ENCODE measurements around the gene DCAF10.

Gene DCAF10

DNA sequence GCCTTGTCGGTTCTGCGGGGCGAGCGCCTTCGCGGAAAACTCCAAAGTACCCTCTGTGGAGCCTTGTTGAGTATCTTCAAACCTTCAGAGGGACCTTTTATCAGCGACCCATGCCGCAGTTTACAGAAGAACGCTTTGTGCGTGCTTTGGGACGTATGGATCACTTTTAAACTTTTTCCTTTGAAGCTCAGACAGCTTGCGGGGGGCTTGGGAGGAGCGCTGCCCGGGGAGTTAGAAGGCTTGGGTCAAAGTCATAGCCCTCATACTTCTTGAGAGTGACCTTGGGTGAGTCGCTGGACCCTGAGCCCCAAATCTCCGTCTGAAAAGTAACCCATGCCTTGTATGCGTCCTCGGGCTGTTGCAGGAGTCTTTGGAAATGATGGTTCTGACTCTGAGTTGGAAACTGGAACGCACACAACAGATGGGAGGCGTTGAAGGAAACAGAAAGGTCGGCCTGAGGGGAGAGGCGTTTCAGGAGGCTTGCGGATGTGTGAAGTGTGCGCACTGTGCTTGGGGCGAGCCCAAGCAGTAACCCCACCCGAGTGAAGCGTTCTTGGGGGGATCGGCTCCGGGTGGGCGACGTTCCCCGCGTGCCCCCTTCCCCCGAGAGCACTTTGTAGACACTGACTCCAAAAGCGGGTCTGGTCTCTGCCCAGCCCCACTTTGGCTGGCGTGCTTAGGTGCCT, 104.0 kb downstream of the DCAF10 start:
- ATAC-seq: no peak; the same call in 2 of the 3 replicates
- TF ChIP-seq ZNF8 (CRISPR knock-in tag; IDR thresholded peaks at IDR 0.05) (0 out of 2 replicates have a peak, but pooled peaks have one; percentile 4), RARB (CRISPR knock-in tag; IDR thresholded peaks at IDR 0.05) (no peak)
- TF ChIP-seq, protein P1, sequence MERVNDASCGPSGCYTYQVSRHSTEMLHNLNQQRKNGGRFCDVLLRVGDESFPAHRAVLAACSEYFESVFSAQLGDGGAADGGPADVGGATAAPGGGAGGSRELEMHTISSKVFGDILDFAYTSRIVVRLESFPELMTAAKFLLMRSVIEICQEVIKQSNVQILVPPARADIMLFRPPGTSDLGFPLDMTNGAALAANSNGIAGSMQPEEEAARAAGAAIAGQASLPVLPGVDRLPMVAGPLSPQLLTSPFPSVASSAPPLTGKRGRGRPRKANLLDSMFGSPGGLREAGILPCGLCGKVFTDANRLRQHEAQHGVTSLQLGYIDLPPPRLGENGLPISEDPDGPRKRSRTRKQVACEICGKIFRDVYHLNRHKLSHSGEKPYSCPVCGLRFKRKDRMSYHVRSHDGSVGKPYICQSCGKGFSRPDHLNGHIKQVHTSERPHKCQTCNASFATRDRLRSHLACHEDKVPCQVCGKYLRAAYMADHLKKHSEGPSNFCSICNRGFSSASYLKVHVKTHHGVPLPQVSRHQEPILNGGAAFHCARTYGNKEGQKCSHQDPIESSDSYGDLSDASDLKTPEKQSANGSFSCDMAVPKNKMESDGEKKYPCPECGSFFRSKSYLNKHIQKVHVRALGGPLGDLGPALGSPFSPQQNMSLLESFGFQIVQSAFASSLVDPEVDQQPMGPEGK (CRISPR knock-in tag; IDR thresholded peaks at IDR 0.05; ENCODE audit: borderline replicate concordance): peak; percentile 54; the same call in 1 of the 2 replicates

DNA sequence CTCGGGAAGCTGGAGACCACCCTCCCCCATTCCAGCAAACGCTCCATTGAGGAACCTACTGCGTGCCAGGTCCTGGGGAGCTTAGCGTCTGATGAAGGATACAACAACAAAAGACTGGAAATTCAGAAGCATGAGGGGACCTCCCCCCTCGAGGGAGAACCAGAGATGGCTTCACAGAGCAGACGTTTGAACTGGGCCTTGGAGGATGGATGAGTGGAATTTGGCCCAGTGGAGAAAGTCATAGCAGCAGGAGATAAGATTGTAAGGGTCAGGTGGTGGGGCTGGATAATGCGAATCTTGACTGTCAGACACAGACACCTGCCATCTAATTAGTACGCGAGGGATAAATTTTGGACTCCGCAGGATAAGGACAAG, 104.5 kb downstream of the DCAF10 start:
- TF ChIP-seq ZNF565 (CRISPR knock-in tag; conservative IDR thresholded peaks at IDR 0.05; ENCODE audit: low read depth): no peak
- TF ChIP-seq ISL1 (CRISPR knock-in tag; IDR thresholded peaks at IDR 0.05): no peak
- no peak for TF ChIP-seq ZFP3 (CRISPR knock-in tag; IDR thresholded peaks at IDR 0.05)
- TF ChIP-seq PPARA (CRISPR knock-in tag; IDR thresholded peaks at IDR 0.05; ENCODE audit: borderline replicate concordance): no peak
- TF ChIP-seq TOX (CRISPR knock-in tag; IDR thresholded peaks at IDR 0.05; ENCODE audit: borderline replicate concordance): no peak
- TF ChIP-seq, protein P1 (CRISPR knock-in tag; IDR thresholded peaks at IDR 0.05; ENCODE audit: borderline replicate concordance): no peak
- ATAC-seq: no peak

DNA sequence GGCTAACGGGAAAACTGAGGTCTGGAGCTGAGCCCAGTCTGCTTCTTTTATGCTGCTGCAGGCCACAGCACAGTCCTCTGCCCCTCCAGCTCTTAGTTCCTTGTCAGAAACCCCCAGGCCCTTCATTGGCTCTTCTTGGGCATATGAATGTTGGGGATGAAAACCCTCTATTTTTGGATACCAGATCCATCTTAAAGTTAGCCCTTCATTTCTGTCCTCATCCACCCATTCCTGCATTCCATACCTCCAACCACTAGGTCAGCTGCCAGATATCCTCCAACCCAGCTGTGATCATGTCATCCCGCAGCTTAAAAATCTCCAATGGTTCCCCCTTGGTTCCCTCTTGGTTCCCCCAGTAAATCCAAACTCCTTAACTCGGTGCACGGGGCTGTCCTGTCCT, 105.2 kb downstream of the DCAF10 start:
- no peak for ATAC-seq
- TF ChIP-seq, protein P2, sequence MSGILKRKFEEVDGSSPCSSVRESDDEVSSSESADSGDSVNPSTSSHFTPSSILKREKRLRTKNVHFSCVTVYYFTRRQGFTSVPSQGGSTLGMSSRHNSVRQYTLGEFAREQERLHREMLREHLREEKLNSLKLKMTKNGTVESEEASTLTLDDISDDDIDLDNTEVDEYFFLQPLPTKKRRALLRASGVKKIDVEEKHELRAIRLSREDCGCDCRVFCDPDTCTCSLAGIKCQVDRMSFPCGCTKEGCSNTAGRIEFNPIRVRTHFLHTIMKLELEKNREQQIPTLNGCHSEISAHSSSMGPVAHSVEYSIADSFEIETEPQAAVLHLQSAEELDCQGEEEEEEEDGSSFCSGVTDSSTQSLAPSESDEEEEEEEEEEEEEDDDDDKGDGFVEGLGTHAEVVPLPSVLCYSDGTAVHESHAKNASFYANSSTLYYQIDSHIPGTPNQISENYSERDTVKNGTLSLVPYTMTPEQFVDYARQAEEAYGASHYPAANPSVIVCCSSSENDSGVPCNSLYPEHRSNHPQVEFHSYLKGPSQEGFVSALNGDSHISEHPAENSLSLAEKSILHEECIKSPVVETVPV (CRISPR knock-in tag; IDR thresholded peaks at IDR 0.05): no peak
- TF ChIP-seq CSDC2 (CRISPR knock-in tag; IDR thresholded peaks at IDR 0.05): no peak
- TF ChIP-seq, protein P3, sequence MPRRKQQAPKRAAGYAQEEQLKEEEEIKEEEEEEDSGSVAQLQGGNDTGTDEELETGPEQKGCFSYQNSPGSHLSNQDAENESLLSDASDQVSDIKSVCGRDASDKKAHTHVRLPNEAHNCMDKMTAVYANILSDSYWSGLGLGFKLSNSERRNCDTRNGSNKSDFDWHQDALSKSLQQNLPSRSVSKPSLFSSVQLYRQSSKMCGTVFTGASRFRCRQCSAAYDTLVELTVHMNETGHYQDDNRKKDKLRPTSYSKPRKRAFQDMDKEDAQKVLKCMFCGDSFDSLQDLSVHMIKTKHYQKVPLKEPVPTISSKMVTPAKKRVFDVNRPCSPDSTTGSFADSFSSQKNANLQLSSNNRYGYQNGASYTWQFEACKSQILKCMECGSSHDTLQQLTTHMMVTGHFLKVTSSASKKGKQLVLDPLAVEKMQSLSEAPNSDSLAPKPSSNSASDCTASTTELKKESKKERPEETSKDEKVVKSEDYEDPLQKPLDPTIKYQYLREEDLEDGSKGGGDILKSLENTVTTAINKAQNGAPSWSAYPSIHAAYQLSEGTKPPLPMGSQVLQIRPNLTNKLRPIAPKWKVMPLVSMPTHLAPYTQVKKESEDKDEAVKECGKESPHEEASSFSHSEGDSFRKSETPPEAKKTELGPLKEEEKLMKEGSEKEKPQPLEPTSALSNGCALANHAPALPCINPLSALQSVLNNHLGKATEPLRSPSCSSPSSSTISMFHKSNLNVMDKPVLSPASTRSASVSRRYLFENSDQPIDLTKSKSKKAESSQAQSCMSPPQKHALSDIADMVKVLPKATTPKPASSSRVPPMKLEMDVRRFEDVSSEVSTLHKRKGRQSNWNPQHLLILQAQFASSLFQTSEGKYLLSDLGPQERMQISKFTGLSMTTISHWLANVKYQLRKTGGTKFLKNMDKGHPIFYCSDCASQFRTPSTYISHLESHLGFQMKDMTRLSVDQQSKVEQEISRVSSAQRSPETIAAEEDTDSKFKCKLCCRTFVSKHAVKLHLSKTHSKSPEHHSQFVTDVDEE (CRISPR knock-in tag; IDR thresholded peaks at IDR 0.05): no peak
- TF ChIP-seq ZFP3 (CRISPR knock-in tag; IDR thresholded peaks at IDR 0.05): no peak
- TF ChIP-seq OSR1 (CRISPR knock-in tag; IDR thresholded peaks at IDR 0.05): no peak
- TF ChIP-seq, protein P4, sequence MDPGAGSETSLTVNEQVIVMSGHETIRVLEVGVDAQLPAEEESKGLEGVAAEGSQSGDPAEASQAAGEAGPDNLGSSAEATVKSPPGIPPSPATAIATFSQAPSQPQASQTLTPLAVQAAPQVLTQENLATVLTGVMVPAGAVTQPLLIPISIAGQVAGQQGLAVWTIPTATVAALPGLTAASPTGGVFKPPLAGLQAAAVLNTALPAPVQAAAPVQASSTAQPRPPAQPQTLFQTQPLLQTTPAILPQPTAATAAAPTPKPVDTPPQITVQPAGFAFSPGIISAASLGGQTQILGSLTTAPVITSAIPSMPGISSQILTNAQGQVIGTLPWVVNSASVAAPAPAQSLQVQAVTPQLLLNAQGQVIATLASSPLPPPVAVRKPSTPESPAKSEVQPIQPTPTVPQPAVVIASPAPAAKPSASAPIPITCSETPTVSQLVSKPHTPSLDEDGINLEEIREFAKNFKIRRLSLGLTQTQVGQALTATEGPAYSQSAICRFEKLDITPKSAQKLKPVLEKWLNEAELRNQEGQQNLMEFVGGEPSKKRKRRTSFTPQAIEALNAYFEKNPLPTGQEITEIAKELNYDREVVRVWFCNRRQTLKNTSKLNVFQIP (CRISPR knock-in tag; IDR thresholded peaks at IDR 0.05; ENCODE audit: borderline replicate concordance, low read depth): no peak

DNA sequence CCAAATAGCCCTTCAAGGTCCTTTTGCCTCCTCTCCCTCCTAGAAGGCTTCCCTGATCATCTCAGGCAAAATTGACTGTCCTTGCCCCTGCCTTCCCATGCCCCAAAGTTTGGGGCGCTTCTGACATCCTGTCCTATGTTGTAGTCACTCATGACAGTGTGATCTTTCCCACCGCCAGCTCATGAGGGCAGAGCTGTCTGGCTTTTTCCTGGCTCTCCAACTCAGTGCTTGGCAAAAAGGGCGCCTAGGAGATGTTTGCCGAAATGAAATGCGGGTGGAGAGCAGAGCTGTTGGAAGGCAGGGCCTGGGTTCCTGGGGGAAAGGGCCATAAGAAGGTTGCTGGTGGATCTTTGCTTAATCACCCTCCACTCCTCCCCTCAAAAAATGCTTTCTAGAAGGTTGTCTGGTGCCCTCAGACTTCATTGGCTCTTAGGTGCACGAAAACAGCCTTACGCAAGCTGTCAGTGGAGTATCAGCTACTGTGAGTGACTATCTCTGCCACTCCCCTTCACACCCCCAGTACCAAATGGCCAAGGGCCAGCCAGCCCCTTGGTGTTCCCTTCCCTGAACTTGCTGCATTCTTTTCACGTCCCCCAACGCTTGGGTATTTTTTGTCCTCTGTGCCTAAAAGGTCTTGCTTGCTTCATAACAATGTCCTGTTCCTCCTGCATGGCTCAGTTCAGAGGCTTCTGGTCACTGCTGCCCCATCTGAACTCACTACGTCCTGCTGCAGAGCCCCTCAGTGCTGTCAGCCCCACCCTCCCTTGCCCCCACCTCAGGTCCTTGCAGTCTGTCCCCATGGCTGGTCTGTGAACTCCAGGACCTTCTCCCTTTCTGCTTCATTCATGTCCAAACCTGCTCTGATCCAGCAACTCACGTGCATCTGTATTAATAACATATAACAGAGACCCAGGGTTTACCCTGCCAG, 106.0 kb downstream of the DCAF10 start:
- ATAC-seq: no peak
- TF ChIP-seq ARNTL (CRISPR knock-in tag; IDR thresholded peaks at IDR 0.05; ENCODE audit: borderline replicate concordance, low read depth) (no peak), TCF4 (CRISPR knock-in tag; IDR thresholded peaks at IDR 0.05; ENCODE audit: borderline replicate concordance) (no peak), CSDC2 (CRISPR knock-in tag; IDR thresholded peaks at IDR 0.05) (no peak), ZFP30 (CRISPR knock-in tag; IDR thresholded peaks at IDR 0.05) (no peak), ESRRG (CRISPR knock-in tag; IDR thresholded peaks at IDR 0.05) (no peak), ZC3H10 (CRISPR knock-in tag; IDR thresholded peaks at IDR 0.05) (no peak)
- TF ChIP-seq, protein P1 (CRISPR knock-in tag; IDR thresholded peaks at IDR 0.05; ENCODE audit: borderline replicate concordance): no peak
- TF ChIP-seq, protein P2 (CRISPR knock-in tag; IDR thresholded peaks at IDR 0.05): no peak

Measured in SK-N-SH treated with all-trans-retinoic acid at 6 μM for 48 hours (cell line).